ENCODE results near the gene PUS3. TPM values are rescaled to one million over a fixed set of nuclear protein-coding genes. Genes with fewer than 3 reads are reported as not detected.

The PUS3 gene
- polyA plus RNA-seq, 3 donors: 2.0 to 5.3 (median 3.1) TPM

- H4K20me1 ChIP-seq (ENCODE audit: insufficient read depth, low read length): no peaks in the 10 kb centered on the region
- H3K27me3 ChIP-seq (ENCODE audit: control insufficient read depth in 2 of 2, insufficient read depth in 2 of 2, low read length in 2 of 2): peaks cover 31 to 39% of the 10 kb centered on the region in 2 donors
- Mint-ChIP-seq H3K27me3 (ENCODE audit: low read depth in 3 of 3) (peaks cover 33 to 44% (median 44%) of the 10 kb centered on the region in 3 donors), H3K36me3 (peaks cover 16 to 24% of the 10 kb centered on the region in 2 donors), H3K4me1 (peaks cover 21% of the 10 kb centered on the region), H3K27ac (no peak within 1 kb of the TSS), H3K9me3 (peaks cover 0 to 22% (median 14%) of the 10 kb centered on the region in 7 donors), H3K4me3 (peak within 1 kb of the TSS; percentile 86 to 96)
- H3K4me1 ChIP-seq (ENCODE audit: control insufficient read depth in 1 of 2, insufficient read depth in 2 of 2, low read length in 2 of 2): peaks cover 16 to 20% of the 10 kb centered on the region in 2 donors
- peak within 1 kb of the TSS; percentile 56 for H2AFZ ChIP-seq (ENCODE audit: insufficient read depth, low read depth, low read length, poor library complexity, severe bottlenecking)
- intact Hi-C loops (cut with micrococcal nuclease): loop anchor here in 1 of 2 donors (2.0 kb wide), 1 partner anchor 17 kb away; the partner anchor contains the start of gene HYLS1
- peak within 1 kb of the TSS; percentile 92 for H3K4me2 ChIP-seq (replicated peaks; ENCODE audit: extremely low read depth, low read length, poor library complexity, severe bottlenecking)
- TF ChIP-seq, protein P1, sequence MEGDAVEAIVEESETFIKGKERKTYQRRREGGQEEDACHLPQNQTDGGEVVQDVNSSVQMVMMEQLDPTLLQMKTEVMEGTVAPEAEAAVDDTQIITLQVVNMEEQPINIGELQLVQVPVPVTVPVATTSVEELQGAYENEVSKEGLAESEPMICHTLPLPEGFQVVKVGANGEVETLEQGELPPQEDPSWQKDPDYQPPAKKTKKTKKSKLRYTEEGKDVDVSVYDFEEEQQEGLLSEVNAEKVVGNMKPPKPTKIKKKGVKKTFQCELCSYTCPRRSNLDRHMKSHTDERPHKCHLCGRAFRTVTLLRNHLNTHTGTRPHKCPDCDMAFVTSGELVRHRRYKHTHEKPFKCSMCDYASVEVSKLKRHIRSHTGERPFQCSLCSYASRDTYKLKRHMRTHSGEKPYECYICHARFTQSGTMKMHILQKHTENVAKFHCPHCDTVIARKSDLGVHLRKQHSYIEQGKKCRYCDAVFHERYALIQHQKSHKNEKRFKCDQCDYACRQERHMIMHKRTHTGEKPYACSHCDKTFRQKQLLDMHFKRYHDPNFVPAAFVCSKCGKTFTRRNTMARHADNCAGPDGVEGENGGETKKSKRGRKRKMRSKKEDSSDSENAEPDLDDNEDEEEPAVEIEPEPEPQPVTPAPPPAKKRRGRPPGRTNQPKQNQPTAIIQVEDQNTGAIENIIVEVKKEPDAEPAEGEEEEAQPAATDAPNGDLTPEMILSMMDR (IDR thresholded peaks at IDR 0.05): no peak
- H3K36me3 ChIP-seq (replicated peaks in 1 of 2; ENCODE audit: control insufficient read depth in 1 of 2, insufficient read depth in 2 of 2, low read length in 2 of 2): peaks cover 13 to 15% of the 10 kb centered on the region in 2 donors
- no peak within 1 kb of the TSS for H3K9ac ChIP-seq (ENCODE audit: insufficient read depth, low read length, poor library complexity, severe bottlenecking)
- H3K4me3 ChIP-seq (replicated peaks in 1 of 3; ENCODE audit: low read depth in 2 of 3, low read length in 3 of 3): peak within 1 kb of the TSS in 2 of 3 experiments; percentile 86 to 96
- no peak for DNase-seq
- peaks cover 0 to 16% of the 10 kb centered on the region in 2 donors for H3K9me3 ChIP-seq (replicated peaks in 1 of 2; ENCODE audit: control insufficient read depth in 1 of 2, insufficient read depth in 1 of 2, low read length in 2 of 2)
- H3K27ac ChIP-seq (ENCODE audit: low read depth in 1 of 2, low read length in 2 of 2): no peak within 1 kb of the TSS
- 4% methylated on average over 65 of the region's 81 CpGs for WGBS (ENCODE audit: insufficient coverage)
- peaks cover 25% of the 10 kb centered on the region for H3K79me2 ChIP-seq (ENCODE audit: insufficient read depth, low read length)
These were observed 979 bp upstream of the PUS3 start, which contains the start of gene DDX25 for GRCh38 chr11:125903711-125904659. Gene DDX25 (plus strand): TSS chr11:125904508. CDS start chr11:125904518, 10 bp downstream.

DNA sequence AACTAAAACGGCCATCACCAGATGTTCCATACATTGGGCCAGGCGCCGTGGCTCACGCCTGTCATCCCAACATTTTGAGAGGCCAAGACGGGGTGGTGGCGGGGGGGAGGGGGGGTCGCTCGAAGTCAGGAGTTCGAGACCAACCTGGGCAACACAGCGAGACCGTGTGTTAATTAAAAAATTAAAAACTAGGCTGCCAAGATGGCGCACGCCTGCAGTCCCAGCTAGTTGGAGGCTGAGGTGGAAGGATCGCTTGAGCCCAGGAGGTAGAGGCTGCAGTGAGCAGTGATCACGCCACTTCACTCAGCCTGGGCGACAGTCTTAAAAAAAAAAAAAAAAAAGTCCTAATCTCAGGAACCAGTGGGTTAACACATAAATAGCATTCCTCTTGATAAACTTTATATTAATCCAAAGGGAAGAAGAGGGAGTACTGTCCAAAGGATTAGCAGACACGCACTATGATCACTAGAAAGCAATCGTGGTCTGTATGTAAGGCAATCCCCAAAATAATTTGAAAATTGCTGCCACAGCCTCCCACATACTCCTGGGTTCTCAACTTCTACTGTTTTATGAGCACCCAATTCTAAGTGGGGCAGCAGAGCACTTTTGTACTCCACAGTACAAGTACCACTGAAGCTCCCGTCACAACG lies 604 bp downstream of the PUS3 start:
- Mint-ChIP-seq H3K27ac (peak overlapping the region; percentile 81 to 91 (median 90)), H3K4me1 (peaks cover 21% of the 10 kb centered on the region), H3K27me3 (ENCODE audit: low read depth in 3 of 3) (peaks cover 33 to 41% (median 41%) of the 10 kb centered on the region in 3 donors), H3K9me3 (peaks cover 0 to 22% (median 13%) of the 10 kb centered on the region in 7 donors), H3K36me3 (peaks cover 23 to 28% of the 10 kb centered on the region in 2 donors), H3K4me3 (peak overlapping the region; percentile 86 to 96)
- Histone ChIP-seq H3K4me3 (replicated peaks in 1 of 3; ENCODE audit: low read depth in 2 of 3, low read length in 3 of 3) (peak overlapping the region; percentile 55 to 96 (median 86)), H3K36me3 (replicated peaks in 1 of 2; ENCODE audit: control insufficient read depth in 1 of 2, insufficient read depth in 2 of 2, low read length in 2 of 2) (peaks cover 13 to 30% of the 10 kb centered on the region in 2 donors), H3K27me3 (ENCODE audit: control insufficient read depth in 2 of 2, insufficient read depth in 2 of 2, low read length in 2 of 2) (peaks cover 30 to 37% of the 10 kb centered on the region in 2 donors), H3K4me2 (replicated peaks; ENCODE audit: extremely low read depth, low read length, poor library complexity, severe bottlenecking) (peak overlapping the region; percentile 92), H3K9me3 (replicated peaks in 1 of 2; ENCODE audit: control insufficient read depth in 1 of 2, insufficient read depth in 1 of 2, low read length in 2 of 2) (peaks cover 0 to 16% of the 10 kb centered on the region in 2 donors), H3K4me1 (ENCODE audit: control insufficient read depth in 1 of 2, insufficient read depth in 2 of 2, low read length in 2 of 2) (peaks cover 16 to 20% of the 10 kb centered on the region in 2 donors), H3K79me2 (ENCODE audit: insufficient read depth, low read length) (peaks cover 39% of the 10 kb centered on the region), H4K20me1 (ENCODE audit: insufficient read depth, low read length) (peaks cover 5% of the 10 kb centered on the region), H3K9ac (ENCODE audit: insufficient read depth, low read length, poor library complexity, severe bottlenecking) (peak overlapping the region; percentile 69), H3K27ac (ENCODE audit: low read depth in 1 of 2, low read length in 2 of 2) (peak overlapping the region in 1 of 2 donors; percentile 74), H2AFZ (ENCODE audit: insufficient read depth, low read depth, low read length, poor library complexity, severe bottlenecking) (peak overlapping the region; percentile 93)
- intact Hi-C loops (cut with micrococcal nuclease): loop anchor here in 1 of 2 donors (2.0 kb wide), 1 partner anchor 16 kb away; the partner anchor contains the start of gene HYLS1
- DNase-seq: no peak
- TF ChIP-seq, protein P1 (IDR thresholded peaks at IDR 0.05): no peak
- WGBS (ENCODE audit: insufficient coverage): no CpG with 5 or more reads among the region's 20 CpGs

Measured in CD14-positive monocyte (primary cell).